ENCODE measurements around the gene C10orf62. TPM values are rescaled to one million over a fixed set of nuclear protein-coding genes. Genes with fewer than 3 reads are reported as not detected.

Gene C10orf62
- total RNA-seq, 2 donors from 2014 or later = not detected

DNA sequence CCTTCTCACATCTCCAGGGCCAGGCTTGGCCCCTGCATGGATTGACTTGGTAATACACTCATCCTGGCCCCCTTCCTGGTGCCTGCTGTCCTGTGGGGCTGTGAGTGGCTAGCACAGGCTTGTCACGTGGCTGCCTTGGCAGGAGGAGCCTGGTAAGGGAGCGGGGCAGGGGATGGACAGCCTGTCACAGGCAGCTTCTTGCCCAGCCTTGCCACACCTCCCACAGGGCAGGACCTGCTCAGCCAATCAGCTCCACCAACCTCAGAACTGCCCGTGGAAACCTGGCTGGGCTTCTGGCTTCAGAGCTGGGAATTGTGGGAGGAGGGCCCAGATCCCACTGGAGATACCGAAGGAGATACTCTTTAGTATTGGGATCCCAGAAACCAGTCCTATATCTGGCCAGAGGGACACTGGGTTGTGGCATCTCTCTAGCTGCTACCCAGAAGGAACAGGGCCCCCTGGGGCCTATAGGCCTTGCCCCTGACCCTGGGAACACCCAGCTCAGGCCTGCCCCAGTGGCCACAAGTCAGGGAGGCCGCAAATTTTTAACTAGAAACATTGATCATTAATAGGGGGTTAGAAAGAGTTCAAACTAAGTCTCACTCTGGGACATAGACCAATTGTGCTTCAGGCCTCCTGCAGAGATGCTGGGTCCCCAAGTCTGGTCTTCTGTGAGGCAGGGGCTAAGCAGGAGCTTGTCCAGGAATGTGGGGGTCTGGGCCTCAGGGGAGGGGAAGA lies 5.3 kb upstream of the C10orf62 start, which contains the start of gene HOGA1:
TSS of gene HOGA1 (plus strand) at position 330 of the 738 bp plus-strand sequence. CDS start at position 645, 315 bp downstream.
- no peak within 1 kb of the TSS for H3K27ac Mint-ChIP-seq
- no peak within 1 kb of the TSS for H3K4me3 Mint-ChIP-seq
- DNase-seq = no peak
- no peaks in the 10 kb centered on the region for H3K36me3 Mint-ChIP-seq (ENCODE audit: insufficient read depth in 2 of 2)
- no peaks in the 10 kb centered on the region for H3K9me3 Mint-ChIP-seq
- no peak for ATAC-seq (replicated peaks in 1 of 2)
- no peaks in the 10 kb centered on the region for H3K4me1 Mint-ChIP-seq (ENCODE audit: low read depth)
- H3K27me3 Mint-ChIP-seq (ENCODE audit: low read depth) = no peaks in the 10 kb centered on the region

DNA sequence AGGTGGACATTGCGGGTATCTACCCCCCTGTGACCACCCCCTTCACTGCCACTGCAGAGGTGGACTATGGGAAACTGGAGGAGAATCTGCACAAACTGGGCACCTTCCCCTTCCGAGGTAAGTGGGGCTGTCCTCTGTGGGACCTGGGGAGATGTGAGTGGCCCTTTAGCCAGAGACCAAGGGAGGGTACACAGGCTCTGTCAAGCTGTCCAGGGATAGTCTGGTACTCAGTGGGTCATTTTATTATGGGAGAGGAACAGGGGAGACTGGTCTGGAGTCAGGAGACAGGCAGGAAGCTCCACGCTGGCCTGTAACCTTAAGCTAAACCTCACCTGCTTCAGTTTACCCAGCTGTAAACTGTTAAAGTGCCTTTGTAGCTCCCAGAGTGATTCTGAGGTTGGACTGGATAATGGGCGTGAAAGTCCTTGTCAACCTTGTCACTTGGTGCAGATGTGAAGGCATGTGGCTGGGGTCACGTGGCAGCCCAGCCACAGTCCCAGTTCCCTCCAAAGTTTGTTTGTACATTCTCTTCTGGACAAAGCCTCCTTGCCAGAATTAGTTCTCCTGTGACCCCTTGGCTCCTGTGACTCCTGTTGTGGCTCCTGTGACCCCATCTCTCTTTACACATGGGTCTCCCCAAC lies 4.6 kb upstream of the C10orf62 start:
- no peaks in the 10 kb centered on the region for H3K4me1 Mint-ChIP-seq (ENCODE audit: low read depth)

DNA sequence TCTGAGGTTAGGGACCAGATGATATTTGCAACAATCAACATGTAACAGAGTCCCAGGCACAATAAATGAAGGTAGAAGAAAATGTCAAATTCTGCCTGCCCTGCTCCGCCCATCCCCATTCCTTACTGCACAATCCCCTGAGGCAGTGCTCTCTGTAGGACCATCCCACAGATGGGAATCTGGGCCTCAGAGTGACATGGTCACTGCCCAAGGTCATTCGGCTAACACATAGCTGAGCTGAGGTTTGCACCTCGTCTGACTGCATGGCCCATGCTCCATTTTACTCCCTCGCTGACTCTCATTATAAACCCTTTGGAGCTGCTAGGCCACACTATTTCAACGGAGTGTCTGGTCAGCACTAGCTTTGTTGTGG lies 4.1 kb upstream of the C10orf62 start:
- Mint-ChIP-seq H3K27me3 (ENCODE audit: low read depth) (no peaks in the 10 kb centered on the region), H3K4me1 (ENCODE audit: low read depth) (no peaks in the 10 kb centered on the region), H3K27ac (no peak overlapping the region), H3K4me3 (no peak overlapping the region), H3K9me3 (no peaks in the 10 kb centered on the region), H3K36me3 (ENCODE audit: insufficient read depth in 2 of 2) (no peaks in the 10 kb centered on the region)
- no peak for ATAC-seq (replicated peaks in 1 of 2)
- no peak for DNase-seq

More for the DNA sequence above, 4.6 kb upstream of the C10orf62 start:
- H3K27me3 Mint-ChIP-seq (ENCODE audit: low read depth) = no peaks in the 10 kb centered on the region
- no peaks in the 10 kb centered on the region for H3K9me3 Mint-ChIP-seq
- H3K27ac Mint-ChIP-seq = no peak overlapping the region
- H3K4me3 Mint-ChIP-seq = no peak overlapping the region
- no peak for ATAC-seq (replicated peaks in 1 of 2)
- H3K36me3 Mint-ChIP-seq (ENCODE audit: insufficient read depth in 2 of 2) = no peaks in the 10 kb centered on the region
- DNase-seq = no peak

DNA sequence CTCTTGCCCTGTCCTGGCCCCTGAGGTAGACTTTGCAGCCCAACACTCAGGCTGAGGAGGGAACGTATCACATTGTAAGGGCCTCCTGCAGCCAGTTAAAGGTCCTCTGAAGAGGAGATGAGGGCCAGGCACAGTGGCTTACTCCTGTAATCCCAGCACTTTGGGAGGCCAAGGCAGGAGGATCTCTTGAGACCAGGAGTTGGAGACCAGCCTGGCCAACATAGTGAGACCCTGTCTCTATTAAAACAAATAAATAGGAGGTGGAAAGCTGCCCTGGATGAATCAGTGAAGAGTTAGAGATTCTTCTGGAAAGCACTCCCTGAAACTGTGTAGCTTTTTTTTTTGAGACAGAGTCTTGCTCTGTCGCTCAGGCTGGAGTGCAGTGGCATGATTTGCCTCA lies 2.3 kb upstream of the C10orf62 start:
- Mint-ChIP-seq H3K9me3 (no peaks in the 10 kb centered on the region), H3K27me3 (ENCODE audit: low read depth) (no peaks in the 10 kb centered on the region), H3K4me3 (no peak overlapping the region), H3K36me3 (ENCODE audit: insufficient read depth in 2 of 2) (no peaks in the 10 kb centered on the region), H3K27ac (no peak overlapping the region), H3K4me1 (ENCODE audit: low read depth) (no peaks in the 10 kb centered on the region)
- DNase-seq = no peak
- ATAC-seq (replicated peaks in 1 of 2) = no peak

DNA sequence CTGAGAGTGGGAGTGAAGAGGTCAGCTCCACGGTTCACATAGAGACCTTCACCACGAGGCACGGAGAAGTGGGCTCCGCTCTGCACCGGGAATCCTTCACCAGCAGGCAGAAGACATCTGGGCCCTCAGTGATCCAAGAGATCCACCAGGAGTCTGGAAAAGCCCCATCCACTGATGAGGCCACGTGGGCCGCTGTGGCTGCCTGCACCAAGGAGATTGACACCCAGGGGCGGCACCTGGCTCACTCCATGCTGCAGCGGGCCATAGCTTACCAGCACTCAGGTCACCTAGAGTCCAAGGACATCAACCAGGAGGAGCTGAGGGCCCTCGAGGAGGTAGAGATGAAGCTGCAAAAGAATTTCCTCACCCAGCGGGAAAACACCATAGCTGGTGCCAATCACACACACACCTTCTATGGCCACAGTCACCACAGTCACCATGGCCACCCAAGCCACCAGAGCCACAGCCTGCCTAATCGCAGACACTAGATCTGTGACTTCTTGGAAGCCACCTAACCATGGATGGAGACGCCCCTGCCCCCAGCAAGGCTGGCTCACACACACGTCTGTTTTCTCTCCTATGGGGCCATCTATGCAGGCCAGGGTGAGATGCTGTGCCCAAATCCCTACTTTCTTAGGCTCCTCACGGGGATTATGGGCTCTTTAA lies 694 bp downstream of the C10orf62 start:
- Mint-ChIP-seq H3K9me3 (no peaks in the 10 kb centered on the region), H3K27ac (no peak overlapping the region), H3K4me1 (ENCODE audit: low read depth) (no peaks in the 10 kb centered on the region), H3K27me3 (ENCODE audit: low read depth) (no peaks in the 10 kb centered on the region), H3K4me3 (peak overlapping the region in 1 of 2 donors; percentile 15), H3K36me3 (ENCODE audit: insufficient read depth in 2 of 2) (no peaks in the 10 kb centered on the region)
- DNase-seq (peak; percentile 46 to 51), ATAC-seq (replicated peaks in 1 of 2) (peak; percentile 83 to 87)

DNA sequence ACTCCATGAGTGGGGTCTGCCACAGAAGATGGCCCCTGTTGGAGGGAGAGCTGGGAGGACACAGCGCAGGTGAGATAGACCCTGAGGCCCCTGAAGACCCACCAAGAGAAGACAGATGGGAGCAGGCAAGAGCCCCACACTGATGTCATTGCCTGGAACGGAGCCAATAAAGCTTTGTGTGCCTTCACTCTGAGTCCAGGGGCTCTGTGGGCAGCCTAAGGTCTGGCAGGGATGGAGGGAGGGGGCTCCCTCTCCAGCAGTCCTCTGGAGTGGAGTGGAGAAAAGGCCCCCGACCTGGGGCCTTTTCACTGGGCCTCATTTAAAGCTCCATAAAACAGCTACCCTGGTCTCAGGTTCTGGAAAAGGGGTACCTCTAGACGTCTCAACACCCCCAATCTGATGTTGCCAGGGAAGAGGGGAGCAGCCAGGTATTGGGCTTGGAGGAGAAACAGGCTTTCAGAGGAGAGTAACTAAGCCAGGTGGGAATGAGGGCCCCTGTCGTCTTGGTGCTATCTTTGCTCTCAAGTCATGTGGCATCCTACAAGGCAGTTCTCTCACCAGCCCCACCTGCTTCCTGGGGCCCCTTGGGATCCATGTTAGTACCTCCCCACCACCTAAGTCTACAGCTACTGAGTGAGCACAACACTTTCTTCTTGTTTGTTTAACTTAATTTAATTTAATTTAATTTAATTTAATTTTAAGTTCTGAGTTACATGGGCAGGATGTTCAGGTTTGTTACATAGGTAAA lies 1.4 kb downstream of the C10orf62 start:
- H3K36me3 Mint-ChIP-seq (ENCODE audit: insufficient read depth in 2 of 2) = no peaks in the 10 kb centered on the region
- no peaks in the 10 kb centered on the region for H3K9me3 Mint-ChIP-seq
- peak overlapping the region in 1 of 2 donors; percentile 15 for H3K4me3 Mint-ChIP-seq
- no peaks in the 10 kb centered on the region for H3K4me1 Mint-ChIP-seq (ENCODE audit: low read depth)
- no peaks in the 10 kb centered on the region for H3K27me3 Mint-ChIP-seq (ENCODE audit: low read depth)
- H3K27ac Mint-ChIP-seq = no peak overlapping the region
- DNase-seq (no peak), ATAC-seq (replicated peaks in 1 of 2) (peak in 1 of 2 donors; percentile 17)

DNA sequence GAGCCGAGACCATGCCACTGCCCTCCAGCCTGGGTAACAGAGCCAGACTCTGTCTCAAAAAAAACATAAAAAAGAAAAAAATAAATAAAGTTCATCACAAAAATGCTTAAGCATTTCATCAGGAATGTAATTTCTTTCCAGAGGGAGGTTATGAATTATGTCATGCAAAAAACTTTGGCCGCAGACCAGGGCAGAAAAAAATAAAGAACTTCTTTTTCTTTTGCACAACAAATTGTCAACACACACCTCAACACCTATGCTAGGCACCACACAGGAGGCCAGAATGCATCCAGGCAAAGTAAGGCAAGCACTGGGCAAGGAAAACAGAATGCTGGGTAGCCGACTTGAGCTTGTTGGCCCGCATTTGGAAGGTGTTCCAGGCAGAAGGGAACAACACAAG lies 3.9 kb downstream of the C10orf62 start:
- no peaks in the 10 kb centered on the region for H3K27me3 Mint-ChIP-seq (ENCODE audit: low read depth)
- H3K36me3 Mint-ChIP-seq (ENCODE audit: insufficient read depth in 2 of 2) = no peaks in the 10 kb centered on the region
- DNase-seq = no peak
- no peak overlapping the region for H3K4me3 Mint-ChIP-seq
- ATAC-seq (replicated peaks in 1 of 2) = no peak
- H3K27ac Mint-ChIP-seq = no peak overlapping the region
- H3K9me3 Mint-ChIP-seq = no peaks in the 10 kb centered on the region
- H3K4me1 Mint-ChIP-seq (ENCODE audit: low read depth) = no peaks in the 10 kb centered on the region

DNA sequence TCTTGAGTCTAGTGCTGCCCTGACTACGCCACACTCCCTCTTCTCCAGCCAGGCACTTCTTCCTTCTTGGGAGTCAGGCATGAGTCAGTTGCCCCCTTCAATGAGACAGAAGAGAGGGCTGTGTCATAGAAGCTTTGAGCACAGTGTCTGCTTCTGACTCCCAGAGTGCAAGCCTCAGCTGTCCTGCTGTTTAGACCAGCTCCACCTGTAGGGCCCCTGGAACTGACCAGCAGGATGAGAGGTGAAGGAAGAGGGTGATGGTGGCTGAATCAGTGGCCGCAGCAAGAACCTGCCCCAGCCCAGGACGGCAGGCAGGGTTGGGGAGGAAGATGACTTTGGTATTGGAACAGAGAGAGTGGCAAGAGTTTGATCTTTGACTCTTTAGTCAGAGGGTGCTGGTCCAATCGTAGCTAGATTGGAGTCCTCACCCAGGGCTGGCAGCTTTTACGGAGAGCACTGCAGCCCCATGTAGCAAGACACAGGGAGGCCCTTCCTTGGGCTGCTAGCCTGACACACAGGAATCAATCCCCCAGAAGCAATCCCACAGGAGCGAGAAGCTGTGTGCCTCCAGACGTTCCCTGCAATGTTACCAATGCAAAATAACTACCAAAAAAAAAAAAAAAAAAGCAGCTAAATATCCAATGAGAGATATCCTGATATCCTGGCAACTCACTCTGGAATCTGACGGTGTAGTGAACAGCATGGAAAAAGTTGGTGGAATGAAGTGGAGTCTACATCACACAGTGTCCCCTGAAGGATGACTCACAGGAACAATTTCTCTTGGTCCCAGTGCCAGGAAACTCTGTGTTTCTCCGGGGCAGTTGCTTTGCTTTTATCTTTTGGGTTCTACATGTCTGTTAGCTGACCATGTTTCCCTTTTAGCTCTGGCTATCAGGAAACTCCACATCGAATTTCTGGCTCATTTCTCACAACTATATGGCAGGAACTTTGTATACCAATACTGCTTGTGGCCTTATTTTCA lies 6.9 kb downstream of the C10orf62 start:
- no peak for ATAC-seq (replicated peaks in 1 of 2)

DNA sequence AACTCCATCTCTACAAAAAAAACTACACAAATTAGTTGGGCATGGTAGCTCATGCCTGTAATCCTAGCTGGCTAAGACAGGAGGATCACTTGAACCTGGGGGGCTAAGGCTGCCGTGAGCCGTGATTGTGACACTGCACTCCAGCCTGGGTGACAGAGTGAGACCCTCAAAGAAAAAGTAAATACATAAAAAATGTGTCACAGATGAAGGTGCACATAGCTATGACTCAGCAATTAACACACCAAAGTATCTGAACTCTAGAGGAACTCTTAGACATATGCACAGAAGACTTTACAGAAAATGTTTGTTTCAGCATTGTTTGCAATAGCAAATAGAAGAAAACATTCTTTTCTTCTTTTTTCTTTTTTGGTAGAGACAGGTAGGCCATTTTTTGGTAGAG lies 8.3 kb downstream of the C10orf62 start:
- H3K4me3 Mint-ChIP-seq = no peak overlapping the region
- no peaks in the 10 kb centered on the region for H3K27me3 Mint-ChIP-seq (ENCODE audit: low read depth)
- no peaks in the 10 kb centered on the region for H3K9me3 Mint-ChIP-seq
- DNase-seq = no peak
- H3K27ac Mint-ChIP-seq = no peak overlapping the region
- H3K4me1 Mint-ChIP-seq (ENCODE audit: low read depth) = no peaks in the 10 kb centered on the region
- H3K36me3 Mint-ChIP-seq (ENCODE audit: insufficient read depth in 2 of 2) = no peaks in the 10 kb centered on the region
- ATAC-seq (replicated peaks in 1 of 2) = no peak

More for the DNA sequence above, 6.9 kb downstream of the C10orf62 start:
- Mint-ChIP-seq H3K9me3 (no peaks in the 10 kb centered on the region), H3K27me3 (ENCODE audit: low read depth) (no peaks in the 10 kb centered on the region), H3K36me3 (ENCODE audit: insufficient read depth in 2 of 2) (no peaks in the 10 kb centered on the region), H3K4me3 (no peak overlapping the region), H3K4me1 (ENCODE audit: low read depth) (no peaks in the 10 kb centered on the region), H3K27ac (no peak overlapping the region)
- no peak for DNase-seq

DNA sequence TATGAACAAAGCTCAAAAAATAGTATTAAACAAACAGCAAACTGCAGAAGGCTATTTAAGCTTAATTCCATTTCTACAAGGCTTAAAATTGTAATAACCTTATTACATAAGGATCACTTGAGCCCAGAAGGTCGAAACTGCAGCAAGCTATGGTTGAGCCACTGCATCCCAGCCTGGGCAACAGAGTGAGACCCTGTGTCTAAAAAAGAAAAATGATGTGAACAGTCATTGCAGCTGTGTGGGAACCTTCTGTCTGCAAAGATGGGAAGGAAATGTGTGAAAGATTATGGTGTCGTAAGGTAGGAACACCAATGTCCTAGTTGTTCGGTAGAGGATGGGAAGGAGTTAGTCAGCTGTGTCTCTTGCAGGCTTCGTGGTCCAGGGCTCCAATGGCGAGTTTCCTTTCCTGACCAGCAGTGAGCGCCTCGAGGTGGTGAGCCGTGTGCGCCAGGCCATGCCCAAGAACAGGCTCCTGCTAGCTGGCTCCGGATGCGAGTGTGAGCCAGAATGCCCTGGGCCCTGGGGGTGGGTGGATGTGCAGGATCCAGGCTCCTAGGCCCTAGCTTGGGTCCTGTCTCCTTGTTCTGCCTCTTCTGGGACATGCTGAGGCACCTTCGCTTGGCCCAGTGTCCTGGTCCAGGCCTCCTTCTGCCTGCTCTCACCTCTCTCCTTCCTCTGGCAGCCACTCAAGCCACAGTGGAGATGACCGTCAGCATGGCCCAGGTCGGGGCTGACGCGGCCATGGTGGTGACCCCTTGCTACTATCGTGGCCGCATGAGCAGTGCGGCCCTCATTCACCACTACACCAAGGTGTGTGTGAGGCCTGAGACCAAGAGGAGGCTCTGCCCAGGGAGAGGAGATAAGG lies 9.1 kb downstream of the C10orf62 start:
- Mint-ChIP-seq H3K36me3 (ENCODE audit: insufficient read depth in 2 of 2) (no peaks in the 10 kb centered on the region), H3K4me1 (ENCODE audit: low read depth) (no peaks in the 10 kb centered on the region), H3K4me3 (no peak overlapping the region), H3K27me3 (ENCODE audit: low read depth) (no peaks in the 10 kb centered on the region), H3K9me3 (no peaks in the 10 kb centered on the region), H3K27ac (no peak overlapping the region)
- DNase-seq (no peak), ATAC-seq (replicated peaks in 1 of 2) (no peak)

DNA sequence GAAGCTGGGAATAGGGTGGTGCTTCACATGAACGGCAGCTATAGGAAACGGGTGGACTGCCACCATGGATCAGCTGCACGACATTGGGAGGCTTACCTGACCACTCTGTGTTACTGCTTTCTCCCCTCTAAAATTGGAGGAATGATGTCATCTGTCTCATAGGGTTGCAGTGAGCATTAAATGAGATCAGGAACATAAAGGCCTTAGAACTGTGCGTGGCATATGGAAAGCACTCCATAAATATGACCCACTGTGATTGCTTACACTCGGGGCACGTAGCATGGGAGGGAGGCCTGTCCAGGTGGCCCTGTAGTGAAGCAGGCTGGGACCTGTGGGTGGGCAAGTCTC lies 9.7 kb downstream of the C10orf62 start:
- no peaks in the 10 kb centered on the region for H3K4me1 Mint-ChIP-seq (ENCODE audit: low read depth)
- no peaks in the 10 kb centered on the region for H3K27me3 Mint-ChIP-seq (ENCODE audit: low read depth)
- ATAC-seq (replicated peaks in 1 of 2) (no peak), DNase-seq (no peak)
- H3K4me3 Mint-ChIP-seq = no peak overlapping the region
- H3K27ac Mint-ChIP-seq = no peak overlapping the region
- no peaks in the 10 kb centered on the region for H3K36me3 Mint-ChIP-seq (ENCODE audit: insufficient read depth in 2 of 2)
- no peaks in the 10 kb centered on the region for H3K9me3 Mint-ChIP-seq

All from activated T-cell treated with anti-CD3 and anti-CD28 coated beads, Interleukin-2, amount 50 U/mL, for 72 hours (primary cell).